ENCODE data around the gene NEK3.
A peak's percentile ranks its signal among the peaks of the same experiment; 100 is the strongest.
"Not testable (repeated sequence)": the region's sequence is repeated elsewhere in the genome, so short reads cannot be mapped to it uniquely, and the experiment has no call there.

NEK3 gene, protein sequence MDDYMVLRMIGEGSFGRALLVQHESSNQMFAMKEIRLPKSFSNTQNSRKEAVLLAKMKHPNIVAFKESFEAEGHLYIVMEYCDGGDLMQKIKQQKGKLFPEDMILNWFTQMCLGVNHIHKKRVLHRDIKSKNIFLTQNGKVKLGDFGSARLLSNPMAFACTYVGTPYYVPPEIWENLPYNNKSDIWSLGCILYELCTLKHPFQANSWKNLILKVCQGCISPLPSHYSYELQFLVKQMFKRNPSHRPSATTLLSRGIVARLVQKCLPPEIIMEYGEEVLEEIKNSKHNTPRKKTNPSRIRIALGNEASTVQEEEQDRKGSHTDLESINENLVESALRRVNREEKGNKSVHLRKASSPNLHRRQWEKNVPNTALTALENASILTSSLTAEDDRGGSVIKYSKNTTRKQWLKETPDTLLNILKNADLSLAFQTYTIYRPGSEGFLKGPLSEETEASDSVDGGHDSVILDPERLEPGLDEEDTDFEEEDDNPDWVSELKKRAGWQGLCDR

DNA sequence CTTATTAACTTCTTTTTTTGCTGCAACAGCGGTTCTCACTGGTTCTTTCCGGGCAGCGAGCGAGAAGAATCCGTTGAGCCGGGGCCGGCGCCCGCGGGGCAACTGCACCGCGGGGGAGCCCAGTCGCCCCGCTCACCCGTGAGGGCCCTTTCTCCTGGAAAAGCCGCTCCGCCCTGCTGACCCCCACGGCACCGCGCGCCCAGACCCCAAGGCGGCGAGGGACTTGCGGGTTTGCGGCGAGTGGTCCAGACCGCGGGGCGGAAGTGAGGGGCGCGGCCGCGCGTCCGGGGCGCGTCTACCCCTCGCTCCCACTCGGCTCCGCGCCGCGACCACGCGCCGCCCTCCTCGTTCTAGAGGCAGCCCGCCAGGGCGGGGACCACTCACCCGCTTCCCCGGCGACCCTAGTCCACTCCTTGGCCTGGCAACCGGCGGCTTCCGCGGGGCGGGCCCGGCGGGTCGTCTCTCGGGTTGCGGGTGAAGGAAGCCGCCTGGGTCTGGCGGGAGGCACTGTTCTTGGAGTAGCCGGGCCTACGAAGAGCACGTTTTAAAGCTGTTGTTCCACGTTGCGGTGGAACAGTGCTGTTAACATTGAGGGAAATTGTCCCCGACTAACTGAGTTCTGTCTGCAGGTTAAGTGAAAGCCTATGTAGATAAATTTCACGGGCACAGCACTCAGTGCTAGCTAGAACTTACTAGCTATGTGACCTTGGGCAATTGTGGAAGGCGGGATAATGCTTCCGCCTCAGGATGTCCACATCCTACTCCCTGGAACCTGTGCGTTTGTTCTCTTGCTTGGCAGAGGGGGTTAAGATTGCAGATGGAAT lies at the start of gene NEK3:
NEK3 (minus strand) TSS at position 439 of the 824 bp plus-strand sequence. CDS start 3,406 bp downstream, outside the sequence.
- DNase-seq = peak; percentile 28 to 96 (median 70)
- intact Hi-C loops (cut with DNase I) = loop anchor here (5.0 kb wide), 1 partner anchor 33 kb away; no protein-coding TSS in a partner anchor

DNA sequence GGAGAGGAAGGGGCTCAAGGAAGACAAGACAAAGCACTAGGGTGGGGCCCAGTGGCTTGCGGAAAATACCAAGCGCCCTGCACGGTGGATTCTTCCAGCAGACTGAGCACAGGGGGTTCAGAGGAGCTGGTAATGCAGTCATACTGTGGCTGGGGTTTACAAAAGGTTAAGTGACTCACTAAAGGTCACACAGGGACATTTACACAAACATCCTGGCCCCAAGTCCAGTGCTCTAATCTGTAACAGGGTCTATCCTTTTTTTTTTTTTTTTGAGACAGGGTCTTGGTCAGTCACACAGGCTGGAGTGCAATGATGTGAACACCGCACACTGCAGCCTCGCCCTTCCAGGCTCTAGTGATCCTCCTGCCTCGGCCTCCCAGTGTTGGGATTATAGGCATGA lies 49.0 kb upstream of the NEK3 start:
- intact Hi-C loops (cut with DNase I) = loop anchor here (10.0 kb wide), 1 partner anchor 246 kb away; the partner anchor contains the start of genes CKAP2 and VPS36
- not testable (repeated sequence) for DNase-seq

DNA sequence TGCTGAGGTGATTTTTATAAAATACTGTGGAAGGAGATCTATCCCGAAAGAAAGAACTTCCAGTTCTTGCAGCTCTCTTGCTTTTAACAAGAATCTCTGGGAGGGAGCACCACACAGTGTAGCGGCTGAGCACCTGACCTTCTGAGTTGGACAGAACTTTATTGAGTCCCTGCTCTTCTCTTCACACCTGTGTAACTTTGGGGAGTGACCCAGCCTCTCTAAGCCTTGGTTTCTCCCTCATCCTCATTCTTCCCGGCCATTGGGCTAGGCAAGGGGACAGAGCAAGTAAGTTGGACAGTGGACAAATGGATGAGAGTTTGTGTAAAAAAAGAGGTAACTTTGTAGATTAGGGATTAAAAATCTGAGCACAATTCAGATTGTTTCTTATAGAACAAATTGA lies 48.5 kb upstream of the NEK3 start:
- intact Hi-C loops (cut with DNase I) = loop anchor here (10.0 kb wide), 1 partner anchor 247 kb away; the partner anchor contains the start of genes CKAP2 and VPS36

DNA sequence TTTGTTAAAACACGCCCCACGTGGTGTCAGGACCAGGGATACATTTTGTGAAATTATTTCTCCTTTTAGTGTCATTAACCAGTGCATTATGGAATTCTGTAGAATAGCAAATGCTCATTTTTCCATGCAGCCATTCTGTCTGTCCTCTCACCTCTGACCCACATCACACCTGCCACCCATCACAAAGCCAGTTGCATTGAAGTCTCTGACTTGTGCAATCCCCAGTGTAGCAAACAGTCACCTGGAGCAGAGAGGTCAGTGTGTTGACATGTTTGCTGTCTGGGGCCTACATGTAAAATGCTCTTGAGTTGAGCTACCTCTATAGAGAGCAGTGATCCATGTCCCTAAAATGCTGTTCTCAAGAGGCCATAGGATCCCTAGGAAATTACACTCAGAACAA lies 47.9 kb upstream of the NEK3 start:
- intact Hi-C loops (cut with DNase I) = loop anchor here (10.0 kb wide), 1 partner anchor 247 kb away; the partner anchor contains the start of genes CKAP2 and VPS36
- DNase-seq = not testable (repeated sequence)

More for the DNA sequence above, 48.5 kb upstream of the NEK3 start:
- DNase-seq = not testable (repeated sequence)

DNA sequence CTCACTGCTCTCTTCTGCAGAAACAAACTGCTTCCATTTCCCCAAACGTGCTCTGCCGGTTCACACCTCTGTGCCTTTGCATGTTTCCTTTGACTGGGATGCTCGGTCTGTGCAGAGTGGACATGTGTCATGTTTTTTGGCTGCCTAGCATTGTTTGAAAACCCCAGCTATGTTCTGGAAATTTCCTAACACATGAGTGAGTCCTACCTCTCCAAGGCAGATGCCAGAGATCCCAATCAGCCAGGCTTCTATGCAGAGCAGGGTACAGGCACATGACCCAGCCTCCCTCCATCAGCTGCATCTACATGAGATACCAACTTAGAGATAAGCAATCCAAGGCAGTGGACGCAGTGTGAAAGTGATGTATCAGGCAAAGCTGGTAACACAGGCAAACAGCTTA lies 45.1 kb upstream of the NEK3 start:
- DNase-seq = not testable (repeated sequence)
- intact Hi-C loops (cut with DNase I) = loop anchor here (10.0 kb wide), 1 partner anchor 250 kb away; the partner anchor contains the start of genes CKAP2 and VPS36

DNA sequence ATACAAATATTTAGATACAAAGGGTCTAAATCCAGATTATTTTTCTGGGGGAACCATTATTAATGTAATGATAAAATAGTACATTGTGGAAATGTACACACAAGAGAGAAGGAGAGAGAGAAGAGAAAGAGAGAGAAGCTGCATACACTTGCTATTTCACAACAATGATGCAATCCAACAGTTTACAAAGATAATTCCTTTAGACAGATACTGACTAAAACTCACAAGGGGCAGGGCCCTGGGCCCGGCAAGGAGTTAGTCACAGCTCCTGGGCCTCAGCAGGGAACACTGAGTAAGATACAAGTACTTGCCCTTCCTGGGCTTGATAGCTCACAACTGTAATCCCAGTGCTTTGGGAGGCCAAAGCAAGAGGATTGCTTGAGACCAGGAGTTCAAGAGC lies 44.5 kb upstream of the NEK3 start:
- DNase-seq = not testable (repeated sequence)
- intact Hi-C loops (cut with DNase I) = loop anchor here (10.0 kb wide), 1 partner anchor 251 kb away; the partner anchor contains the start of genes CKAP2 and VPS36

DNA sequence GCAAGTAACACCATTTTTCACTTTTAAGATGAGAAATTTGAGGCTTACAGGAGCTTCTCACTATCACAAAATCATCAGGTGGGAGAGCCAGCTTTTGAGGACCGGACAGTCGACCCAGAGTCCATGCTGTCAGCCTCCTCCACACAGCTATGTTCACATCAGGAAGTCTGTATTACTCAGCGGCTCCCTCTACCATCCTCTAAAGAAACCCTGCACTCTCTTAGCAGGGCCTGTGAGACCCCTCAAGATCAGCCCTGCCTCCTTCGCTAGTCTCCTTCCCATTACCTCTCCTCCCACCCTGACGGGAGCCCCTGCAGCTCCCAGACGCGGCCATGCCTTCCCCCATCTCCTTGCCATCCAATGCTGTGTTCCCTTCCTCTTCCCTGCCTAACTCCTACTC lies 43.1 kb upstream of the NEK3 start:
- intact Hi-C loops (cut with DNase I) = loop anchor here (10.0 kb wide), 1 partner anchor 252 kb away; the partner anchor contains the start of genes CKAP2 and VPS36
- not testable (repeated sequence) for DNase-seq

DNA sequence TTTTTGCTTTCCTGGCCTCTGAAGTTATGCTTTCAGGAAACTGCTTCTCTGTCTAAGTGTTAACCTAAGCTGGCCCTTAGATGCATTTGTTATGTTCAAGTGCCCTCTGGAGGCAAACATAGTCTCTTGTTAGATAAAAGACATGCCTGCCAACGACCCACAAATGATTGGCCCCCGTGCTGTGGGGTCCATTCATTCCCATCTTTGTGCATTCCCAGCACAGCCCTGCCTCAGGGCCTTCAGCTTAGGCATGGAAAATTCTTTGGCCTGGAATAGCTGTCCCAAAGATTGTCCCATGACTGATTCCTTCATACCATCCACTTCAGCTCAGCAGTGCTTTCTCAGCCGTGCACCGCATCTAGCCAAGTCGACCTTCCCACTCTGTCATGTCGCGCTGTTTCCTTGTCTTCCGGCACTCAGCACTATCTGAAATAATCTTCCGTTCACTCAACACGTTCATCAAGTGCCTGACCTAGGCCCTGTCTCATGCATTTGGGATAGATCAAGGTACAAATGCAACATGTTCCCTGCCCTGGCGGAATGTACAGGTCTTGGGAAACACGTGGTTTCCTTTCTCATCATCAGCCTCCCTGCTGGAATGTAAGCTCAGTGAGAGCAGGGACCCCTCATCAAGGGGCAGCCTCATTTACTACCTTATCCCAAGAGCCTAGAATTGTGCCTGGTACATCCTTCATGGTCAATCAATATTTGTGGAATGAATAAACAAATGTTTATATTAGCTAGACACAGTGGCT lies 42.2 kb upstream of the NEK3 start:
- intact Hi-C loops (cut with DNase I) = loop anchor here (10.0 kb wide), 1 partner anchor 253 kb away; the partner anchor contains the start of genes CKAP2 and VPS36
- peak in 3 of 10 donors; percentile 10 to 82 (median 40) for DNase-seq

DNA sequence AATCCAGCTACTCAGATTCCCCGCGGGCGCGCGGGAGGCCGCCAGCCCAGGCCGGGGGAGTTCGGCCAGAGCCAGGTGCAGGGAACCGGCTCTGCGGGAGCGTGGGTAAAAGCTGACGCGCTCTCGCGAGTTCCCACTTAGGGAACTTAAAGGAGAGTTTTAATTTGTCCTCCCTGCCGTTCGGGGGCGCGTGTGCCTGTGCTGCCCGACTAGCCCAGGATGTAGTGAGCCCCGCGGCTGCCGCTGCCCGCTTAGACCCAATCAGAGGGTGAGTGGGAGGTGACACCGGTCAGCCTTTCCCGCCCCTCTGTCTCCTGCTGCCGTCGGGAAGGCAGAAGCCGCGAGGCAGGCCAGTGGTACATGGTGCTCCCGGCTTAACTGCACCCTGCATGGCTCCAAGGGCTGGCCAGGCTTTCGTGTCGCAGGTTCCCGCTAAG lies 36.0 kb upstream of the NEK3 start:
- peak; percentile 24 to 93 (median 52) for DNase-seq
- intact Hi-C loops (cut with DNase I) = loop anchor here (2.0 kb wide), 2 partner anchors 67 to 195 kb away; partner anchors contain the start of gene NEK5

DNA sequence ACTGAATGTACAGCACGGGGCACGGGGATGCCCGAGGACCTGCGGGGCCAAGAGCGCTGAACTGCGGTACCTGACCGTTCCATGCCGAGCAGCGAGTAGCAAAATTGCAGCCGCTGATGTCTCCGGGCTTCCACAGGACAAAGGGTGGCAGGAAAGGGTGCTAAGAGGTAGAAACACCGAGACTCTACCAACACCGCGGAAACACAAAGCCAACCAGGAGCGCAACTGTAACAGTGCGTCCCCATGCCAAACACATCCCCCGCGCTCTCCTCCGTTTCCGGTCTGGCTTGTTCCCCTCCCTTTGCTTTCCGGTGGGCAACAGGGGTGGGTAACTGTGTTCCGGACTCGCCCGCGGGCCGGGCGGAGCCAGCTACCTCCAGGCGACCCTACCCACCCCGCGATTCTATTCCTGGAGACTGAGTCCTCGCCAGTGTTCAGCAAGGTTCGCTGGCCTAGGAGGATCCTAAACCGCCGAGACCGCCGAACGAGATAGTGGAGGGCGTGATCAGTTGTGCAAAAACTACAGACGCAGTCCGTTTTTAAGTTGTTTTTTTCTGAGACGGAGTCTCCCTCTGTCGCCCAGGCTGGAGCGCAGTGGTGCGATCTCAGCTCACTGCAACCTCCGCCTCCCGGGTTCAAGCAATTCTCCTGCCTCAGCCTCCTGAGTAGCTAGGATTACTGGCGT lies 34.9 kb upstream of the NEK3 start:
- intact Hi-C loops (cut with DNase I) = loop anchor here (2.0 to 5.0 kb wide), 3 partner anchors 37 to 194 kb away; partner anchors contain the start of genes NEK3 and NEK5
- DNase-seq = peak; percentile 83 to 98 (median 88)

DNA sequence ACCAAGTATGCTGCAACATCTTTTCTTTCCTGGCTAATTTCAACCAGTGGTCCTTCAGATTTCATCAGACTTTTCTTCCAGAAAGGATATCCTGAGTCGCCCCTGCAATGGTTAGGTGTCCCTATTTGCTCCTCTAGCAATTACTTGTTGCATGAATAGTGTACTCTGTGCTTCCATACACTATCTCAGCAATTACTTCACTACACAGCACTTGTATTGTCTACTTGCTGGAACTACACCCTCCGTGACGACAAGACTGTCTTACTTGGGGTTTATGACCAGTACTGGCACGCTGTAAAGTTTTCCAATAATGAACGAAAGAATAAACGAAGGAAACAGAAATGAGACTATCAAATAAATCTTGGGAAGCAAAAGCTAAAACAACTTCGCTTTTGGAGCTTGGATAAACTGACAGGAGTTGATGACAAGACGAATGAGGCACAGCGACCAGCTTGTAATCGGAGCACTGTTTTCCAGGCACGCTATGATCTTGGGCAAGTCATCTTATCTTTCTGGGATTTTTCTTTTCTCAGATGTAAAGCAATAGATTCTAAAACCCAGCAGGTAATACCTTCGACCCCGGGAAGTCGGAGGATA lies 34.3 kb upstream of the NEK3 start:
- not testable (repeated sequence) for DNase-seq
- intact Hi-C loops (cut with DNase I) = loop anchor here (2.0 to 5.0 kb wide), 3 partner anchors 36 to 193 kb away; partner anchors contain the start of genes NEK3 and NEK5

DNA sequence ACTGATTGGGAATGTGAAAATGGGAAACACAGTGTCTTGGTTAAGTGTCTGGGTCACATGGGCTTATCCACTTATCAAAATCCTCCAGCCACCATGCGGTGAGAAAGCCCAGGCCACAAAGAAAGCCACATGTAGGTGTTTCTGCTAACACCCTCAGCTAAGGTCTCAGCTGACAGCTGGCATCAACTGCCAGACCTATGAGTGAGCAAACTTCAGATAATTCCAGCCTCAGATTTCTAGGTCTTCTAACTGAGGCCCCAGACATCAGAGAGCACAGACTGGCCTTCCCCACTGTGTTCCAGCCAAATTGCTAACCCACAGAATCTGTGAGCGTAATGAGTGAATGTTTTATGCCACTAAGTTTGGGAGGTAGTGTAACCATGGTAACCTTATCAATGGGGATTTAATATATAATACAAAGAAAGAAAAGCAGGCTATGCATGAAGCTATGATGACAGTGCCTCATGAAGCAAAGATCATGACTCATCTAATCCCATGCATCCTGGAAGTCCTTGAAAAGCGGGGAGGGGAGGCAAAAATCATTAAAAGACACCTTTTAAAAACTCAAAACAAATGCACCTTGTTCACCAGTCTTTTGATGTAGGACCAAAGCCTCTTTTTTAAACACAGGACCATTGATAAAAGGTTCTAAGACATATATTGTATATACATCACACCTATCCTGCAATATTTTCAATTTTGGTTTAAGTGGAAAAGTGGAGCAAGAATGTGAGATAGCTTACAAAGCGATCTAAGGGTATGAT lies 28.2 kb upstream of the NEK3 start:
- intact Hi-C loops (cut with DNase I); DNase-seq: not testable (repeated sequence)

DNA sequence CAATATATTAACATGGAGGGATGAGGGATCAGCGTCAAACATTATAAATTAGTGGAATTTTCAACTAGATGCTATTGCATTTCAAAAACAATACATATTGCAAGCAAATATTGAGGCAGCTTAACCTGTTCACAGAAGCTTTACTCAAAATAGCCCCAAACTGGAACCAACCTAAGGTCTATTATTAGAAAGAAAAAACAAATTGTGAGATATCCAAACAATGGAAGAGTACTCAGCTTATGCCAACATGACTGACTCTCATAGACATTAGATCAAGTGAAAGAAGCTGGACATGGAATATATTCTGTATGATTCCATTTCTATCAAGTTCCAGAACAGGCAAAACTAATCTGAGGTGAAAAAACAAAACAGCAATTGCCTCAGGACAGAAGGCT lies 27.6 kb upstream of the NEK3 start:
- DNase-seq = no peak

DNA sequence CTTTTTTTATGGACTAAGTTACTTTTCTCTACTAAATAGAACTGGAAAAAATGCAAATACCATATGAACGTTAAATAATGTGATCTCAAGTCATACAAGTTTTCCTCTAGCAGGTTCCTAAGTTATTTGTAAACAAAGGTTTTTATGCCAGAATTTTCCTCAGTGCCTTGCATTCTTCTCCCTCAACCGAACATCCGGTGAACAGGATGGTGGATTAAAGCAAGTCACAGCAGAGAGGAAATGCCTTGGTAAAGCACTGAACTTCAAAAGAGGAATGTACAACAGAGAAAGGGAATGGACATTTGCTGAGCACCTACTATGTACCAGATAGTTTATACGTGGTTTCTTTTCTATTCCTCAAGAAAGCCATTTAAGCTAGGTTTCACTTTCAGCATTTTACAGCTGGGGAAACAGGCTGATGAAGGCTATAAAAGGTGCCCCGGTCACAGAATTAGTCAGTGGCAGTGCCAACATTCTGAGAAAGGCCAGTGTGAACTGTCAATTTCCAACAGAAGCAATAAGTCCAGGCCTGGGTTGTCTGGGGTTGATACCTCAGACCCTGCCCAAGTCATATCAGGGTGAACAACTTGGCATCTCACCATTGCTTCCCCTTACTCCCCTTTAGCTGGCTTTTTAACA lies 22.0 kb upstream of the NEK3 start:
- intact Hi-C loops (cut with DNase I); DNase-seq: not testable (repeated sequence)

More for the DNA sequence above, 27.6 kb upstream of the NEK3 start:
- intact Hi-C loops (cut with DNase I) = no loop called here

DNA sequence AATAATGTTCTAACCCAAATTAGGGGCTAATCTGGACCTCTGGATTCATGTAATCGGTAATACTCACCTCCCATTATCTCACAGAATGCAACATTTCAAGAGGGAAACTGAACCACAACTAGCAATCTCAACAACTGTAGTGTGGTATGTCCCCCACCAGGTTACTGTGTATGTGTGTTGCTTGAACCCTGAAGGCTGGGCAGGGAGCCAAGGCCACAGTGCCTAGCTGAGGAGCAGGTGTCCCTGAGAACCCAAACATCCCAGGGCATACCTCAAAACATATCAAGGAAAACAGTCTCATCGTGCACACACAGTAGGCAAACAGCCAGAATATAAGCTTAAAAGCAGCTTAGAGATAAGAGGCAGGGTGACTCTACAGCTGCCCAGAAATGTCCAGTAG lies 20.5 kb upstream of the NEK3 start:
- intact Hi-C loops (cut with DNase I) = no loop called here
- peak in 1 of 10 donors; percentile 77 for DNase-seq

DNA sequence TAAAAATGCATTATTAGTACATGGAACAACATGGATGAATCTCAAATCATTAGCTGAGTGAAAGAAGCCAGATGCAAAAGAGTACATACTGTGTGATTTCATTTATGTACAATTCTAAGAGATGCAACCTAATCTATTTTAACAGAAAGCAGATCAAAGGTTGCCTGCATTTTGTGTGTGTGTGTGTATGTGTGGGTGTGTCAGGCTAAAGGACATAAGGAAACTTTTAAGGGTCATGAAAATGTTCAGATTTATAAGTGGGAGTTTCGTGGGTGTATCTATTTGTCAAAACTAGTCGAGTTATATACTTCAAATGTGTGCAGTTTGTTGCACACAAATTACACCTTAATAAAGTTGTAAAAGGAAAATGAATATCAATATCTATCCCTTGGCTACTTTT lies 17.9 kb upstream of the NEK3 start:
- no peak for DNase-seq
- intact Hi-C loops (cut with DNase I) = no loop called here

DNA sequence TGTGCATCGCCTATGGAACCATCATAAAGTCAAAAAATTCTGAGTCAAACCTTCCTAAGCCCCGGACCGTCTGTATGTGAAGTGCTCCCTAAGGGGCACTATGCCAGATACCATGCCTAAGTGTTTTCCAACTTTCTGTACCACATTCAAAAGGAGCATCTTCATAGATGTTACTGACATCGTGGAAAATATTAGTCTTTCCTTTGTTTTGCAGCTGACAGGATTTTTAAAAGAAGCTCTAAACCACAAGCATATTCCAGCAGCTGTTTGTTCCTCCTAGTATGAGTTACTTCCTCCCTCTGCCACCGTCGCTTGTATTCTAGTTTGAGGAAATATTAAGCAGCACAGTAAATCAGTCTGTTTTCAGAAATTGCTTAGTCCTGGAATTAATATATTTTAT lies 14.6 kb upstream of the NEK3 start:
- intact Hi-C loops (cut with DNase I); DNase-seq: not testable (repeated sequence)

All from posterior cingulate gyrus (tissue), 11 donors.